GM23248 (cell line): ENCODE data around the gene CFAP54. TPM values are rescaled to one million over a fixed set of nuclear protein-coding genes. Genes with fewer than 3 reads are reported as not detected.

Source experiments
- DNase-seq: peaks from one replicate; pipeline ENCODE4 v3.0.0-alpha.2; 2015
- H2AFZ ChIP-seq: fragments of 200-600 bp; sonication (generic); 2 replicates; pipeline ENCODE4 v1.6.1; 2016; ENCODE audit warnings: antibody characterized with exemption
- H3F3A ChIP-seq: fragments of 200-600 bp; sonication (generic); 2 replicates; pipeline ENCODE4 v1.6.1; 2016; ENCODE audit warnings: mild to moderate bottlenecking, antibody characterized with exemption, mixed run types; ENCODE audit not compliant: insufficient read depth
- H3K27ac ChIP-seq: fragments of 200-600 bp; sonication (generic); 2 replicates; pipeline ENCODE4 v1.5.1; 2016; ENCODE audit warnings: mild to moderate bottlenecking
- H3K27me3 ChIP-seq: fragments of 200-600 bp; sonication (generic); replicated peaks from 2 replicates; pipeline ENCODE4 v1.6.1; 2016; ENCODE audit warnings: mild to moderate bottlenecking; ENCODE audit not compliant: insufficient read depth
- H3K36me3 ChIP-seq: fragments of 200-600 bp; sonication (generic); 2 replicates; pipeline ENCODE4 v1.6.1; 2016; ENCODE audit warnings: low read depth, mild to moderate bottlenecking
- H3K4me1 ChIP-seq: fragments of 200-600 bp; sonication (generic); 2 replicates; pipeline ENCODE4 v1.6.1; 2016; ENCODE audit warnings: mild to moderate bottlenecking; ENCODE audit not compliant: insufficient read depth
- H3K4me2 ChIP-seq: fragments of 200-600 bp; sonication (generic); one replicate; pipeline ENCODE4 v1.6.1; 2016; ENCODE audit warnings: mild to moderate bottlenecking; ENCODE audit not compliant: unreplicated experiment
- H3K4me3 ChIP-seq: fragments of 200-600 bp; sonication (generic); 2 replicates; pipeline ENCODE4 v1.5.1; 2016; ENCODE audit warnings: mild to moderate bottlenecking
- H3K79me2 ChIP-seq: fragments of 200-600 bp; sonication (generic); 2 replicates; pipeline ENCODE4 v1.6.1; 2016; ENCODE audit warnings: mild to moderate bottlenecking; ENCODE audit not compliant: insufficient read depth
- H3K9ac ChIP-seq: fragments of 200-600 bp; sonication (generic); 2 replicates; pipeline ENCODE4 v1.6.1; 2016; ENCODE audit warnings: mild to moderate bottlenecking
- H3K9me2 ChIP-seq: fragments of 200-600 bp; sonication (generic); 2 replicates; pipeline ENCODE4 v1.6.1; 2016; ENCODE audit warnings: mixed run types, mild to moderate bottlenecking, moderate library complexity; ENCODE audit not compliant: insufficient read depth
- H3K9me3 ChIP-seq: fragments of 200-600 bp; sonication (generic); one replicate; pipeline ENCODE4 v1.6.1; 2017; ENCODE audit warnings: low read depth
- H4K20me1 ChIP-seq: fragments of 200-600 bp; sonication (generic); 2 replicates; pipeline ENCODE4 v1.6.0; 2016; ENCODE audit not compliant: insufficient read depth
- EZH2 ChIP-seq: fragments of 200-600 bp; sonication (generic); IDR thresholded peaks from 2 replicates; pipeline ENCODE4 v1.6.1; 2018; ENCODE audit warnings: antibody characterized with exemption, mild to moderate bottlenecking; ENCODE audit not compliant: insufficient read depth, poor library complexity, severe bottlenecking
- EZH2phosphoT487 ChIP-seq: fragments of 200-600 bp; sonication (generic); IDR thresholded peaks from 2 replicates; pipeline ENCODE4 v1.6.1; 2018; ENCODE audit warnings: antibody characterized with exemption, moderate library complexity, mild to moderate bottlenecking, low read depth; ENCODE audit not compliant: insufficient read depth
- WGBS, 2 experiments: methylation state at CpG; one replicate each; pipeline ENCODE4 v1.1.6; 2015 to 2017; ENCODE audit warnings: low lambda C conversion rate in 2 of 2, low coverage in 1 of 2; ENCODE audit errors: missing lambda C conversion rate in 2 of 2; 5-methylcytosine and 5-hydroxymethylcytosine counted together
- in situ Hi-C: fragments of 300-500 bp; cut with MboI; formaldehyde crosslinking; loops from 2 replicates; pipeline ENCODE4 v1.15.0; 2020
- polyA plus RNA-seq: library from polyadenylated mRNA; unstranded; fragments of >200 nt; fragmentation: Nextera tagmentation; extraction: Ambion mirVana; gene quantifications from 2 replicates; pipeline ENCODE4 v1.2.1, GENCODE V29; 2016
- total RNA-seq: library from RNA; depleted of rRNA; stranded (reverse); fragments of >200 nt; shearing (Covaris generic); gene quantifications from 2 replicates; pipeline ENCODE4 v1.2.3, GENCODE V29; 2014; rRNA removed

Gene CFAP54
- total RNA-seq, result 0.32 and 2.0 TPM in 2 replicates
- polyA plus RNA-seq, result 1.0 and 1.2 TPM in 2 replicates

DNA sequence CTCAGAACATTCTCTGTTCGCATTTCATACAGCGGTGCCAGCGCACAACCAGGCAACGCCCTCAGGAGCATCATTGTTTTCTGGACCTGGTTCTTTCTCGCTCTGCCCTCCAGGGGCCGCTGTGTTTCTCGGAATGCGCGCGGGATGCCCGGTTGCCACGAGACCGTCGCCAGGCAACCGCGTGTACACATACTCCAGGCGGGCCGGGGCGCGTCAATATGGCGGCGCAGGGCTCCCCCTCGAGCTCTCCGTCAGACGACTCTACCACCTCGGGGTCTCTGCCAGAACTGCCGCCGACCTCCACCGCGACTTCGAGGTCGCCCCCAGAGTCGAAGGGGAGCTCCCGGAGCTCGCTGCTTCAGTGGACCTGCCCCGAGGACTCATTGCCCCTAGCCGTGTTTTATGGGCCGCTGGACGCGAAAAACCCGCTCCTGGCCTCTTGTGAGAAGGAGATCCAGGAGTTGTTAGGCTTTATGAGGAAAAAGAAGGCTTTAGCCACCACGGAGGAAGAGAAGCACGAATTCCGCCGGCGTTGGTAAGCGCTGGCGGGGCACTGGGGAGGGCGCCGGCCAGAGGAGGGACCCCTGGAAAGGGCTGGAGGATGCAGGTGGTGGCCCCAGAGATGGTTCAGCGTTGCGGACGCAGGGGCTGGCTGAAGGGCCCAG, at the start of gene CFAP54:
CFAP54 (plus strand) TSS at position 186 of the 665 bp plus-strand sequence; CDS start at position 219, 33 bp downstream.
- peak within 1 kb of the TSS; percentile 89 for H2AFZ ChIP-seq
- no peaks in the 10 kb centered on the region for H3K79me2 ChIP-seq
- H3K9me3 ChIP-seq, result no peaks in the 10 kb centered on the region
- 1% methylated on average over 51 to 53 of the region's 53 CpGs for WGBS, 2 experiments
- H3K36me3 ChIP-seq, result no peaks in the 10 kb centered on the region
- peaks cover 45% of the 10 kb centered on the region for H3F3A ChIP-seq
- H4K20me1 ChIP-seq, result no peaks in the 10 kb centered on the region
- no peak for TF ChIP-seq EZH2
- TF ChIP-seq EZH2phosphoT487, result no peak
- H3K4me3 ChIP-seq, result peak within 1 kb of the TSS; percentile 83
- H3K9ac ChIP-seq, result peak within 1 kb of the TSS; percentile 98
- peaks cover 43% of the 10 kb centered on the region for H3K4me1 ChIP-seq
- H3K4me2 ChIP-seq, result peak within 1 kb of the TSS; percentile 91
- no peaks in the 10 kb centered on the region for H3K27me3 ChIP-seq
- in situ Hi-C loops, result no loop called here
- DNase-seq, result peak; percentile 100
- H3K9me2 ChIP-seq, result no peaks in the 10 kb centered on the region
- H3K27ac ChIP-seq, result peak within 1 kb of the TSS; percentile 93

DNA sequence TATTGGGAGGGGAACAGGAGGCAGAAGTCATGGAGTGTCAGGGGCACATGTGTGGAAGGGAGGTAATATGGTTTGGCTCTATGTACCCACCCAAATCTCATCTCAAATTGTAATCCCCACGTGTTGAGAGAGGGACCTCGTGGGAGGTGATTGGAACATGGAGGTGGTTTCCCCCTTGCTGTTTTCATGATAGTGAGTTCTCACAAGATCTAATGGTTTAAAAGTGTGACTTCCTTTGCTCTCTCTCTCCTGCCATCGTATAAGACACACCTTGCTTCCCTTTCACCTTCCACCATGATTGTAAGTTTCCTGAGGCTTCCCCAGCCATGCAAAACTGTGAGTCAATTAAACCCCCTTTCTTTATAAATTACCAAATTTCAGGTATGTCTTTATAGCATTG, 47.6 kb upstream of the CFAP54 start:
- H3K9me3 ChIP-seq, result no peaks in the 10 kb centered on the region
- no peak overlapping the region for H3K27ac ChIP-seq
- no peaks in the 10 kb centered on the region for H3K36me3 ChIP-seq
- H4K20me1 ChIP-seq, result no peaks in the 10 kb centered on the region
- H3K9ac ChIP-seq, result no peak overlapping the region
- no peak for DNase-seq
- peaks cover 23% of the 10 kb centered on the region for H3K4me1 ChIP-seq
- no peaks in the 10 kb centered on the region for H3K9me2 ChIP-seq
- H3K4me2 ChIP-seq, result no peak overlapping the region
- H3K27me3 ChIP-seq, result no peaks in the 10 kb centered on the region
- in situ Hi-C loops, result no loop called here
- H3K4me3 ChIP-seq, result no peak overlapping the region
- no peaks in the 10 kb centered on the region for H3K79me2 ChIP-seq
- no peak for TF ChIP-seq EZH2phosphoT487
- TF ChIP-seq EZH2, result no peak
- peaks cover 25% of the 10 kb centered on the region for H3F3A ChIP-seq
- 69 to 73% methylated on average over 3 of the region's 3 CpGs for WGBS, 2 experiments
- no peak overlapping the region for H2AFZ ChIP-seq

DNA sequence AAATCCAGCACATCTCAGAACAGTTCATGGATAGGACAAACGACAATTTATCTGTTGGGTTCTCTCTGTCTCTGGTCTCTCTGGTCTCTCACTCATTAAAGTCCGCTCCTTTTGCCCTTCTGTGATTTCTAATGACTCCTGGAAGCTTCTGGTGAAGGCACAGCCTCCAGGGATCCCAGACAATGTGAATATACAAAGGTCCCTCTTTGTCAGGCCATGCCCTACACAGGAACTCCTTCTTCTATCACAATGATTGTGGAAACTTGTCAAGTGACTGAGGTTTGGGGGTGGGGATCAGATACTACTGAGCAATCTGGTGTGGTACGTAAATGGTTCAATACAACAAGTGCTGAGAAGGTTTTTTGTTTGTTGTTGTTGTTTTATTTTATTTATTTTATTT, 46.5 kb upstream of the CFAP54 start:
- in situ Hi-C loops, result no loop called here
- H3K9me2 ChIP-seq, result no peaks in the 10 kb centered on the region
- H3K79me2 ChIP-seq, result no peaks in the 10 kb centered on the region
- WGBS, 2 experiments, result 93 to 98% methylated on average over 3 of the region's 3 CpGs
- peaks cover 31% of the 10 kb centered on the region for H3K4me1 ChIP-seq
- TF ChIP-seq EZH2 (no peak), EZH2phosphoT487 (no peak)
- H4K20me1 ChIP-seq, result no peaks in the 10 kb centered on the region
- DNase-seq, result no peak
- peaks cover 31% of the 10 kb centered on the region for H3F3A ChIP-seq
- H3K9ac ChIP-seq, result no peak overlapping the region
- no peak overlapping the region for H2AFZ ChIP-seq
- H3K4me2 ChIP-seq, result no peak overlapping the region
- H3K9me3 ChIP-seq, result no peaks in the 10 kb centered on the region
- no peak overlapping the region for H3K27ac ChIP-seq
- H3K27me3 ChIP-seq, result no peaks in the 10 kb centered on the region
- H3K36me3 ChIP-seq, result no peaks in the 10 kb centered on the region
- H3K4me3 ChIP-seq, result no peak overlapping the region

GRCh38 chr12:96444399-96444798, 45.0 kb upstream of the CFAP54 start:
- Histone ChIP-seq H2AFZ (no peak overlapping the region), H3K9ac (no peak overlapping the region), H3K9me3 (no peaks in the 10 kb centered on the region), H3K27ac (peak overlapping the region; percentile 89), H3K4me2 (no peak overlapping the region), H3K36me3 (no peaks in the 10 kb centered on the region), H4K20me1 (no peaks in the 10 kb centered on the region), H3F3A (peaks cover 31% of the 10 kb centered on the region), H3K9me2 (no peaks in the 10 kb centered on the region), H3K4me1 (peaks cover 31% of the 10 kb centered on the region), H3K79me2 (no peaks in the 10 kb centered on the region), H3K4me3 (no peak overlapping the region), H3K27me3 (no peaks in the 10 kb centered on the region)
- in situ Hi-C loops, result no loop called here
- no peak for TF ChIP-seq EZH2phosphoT487
- no peak for TF ChIP-seq EZH2
- WGBS, 2 experiments, result 97% methylated on average over 10 of the region's 10 CpGs
- DNase-seq, result no peak
